DND-41 (cell line): ENCODE data around the gene TEX19.

Source experiments
- EZH2 ChIP-seq: IDR thresholded peaks from 3 replicates; pipeline ENCODE4 v1.6.1; 2012; ENCODE audit warnings: borderline replicate concordance, low read depth, mild to moderate bottlenecking, moderate library complexity, low read length, inconsistent platforms; ENCODE audit not compliant: severe bottlenecking
- TF ChIP-seq, protein P1 (sequence below): IDR thresholded peaks from 2 replicates; pipeline ENCODE4 v1.5.1; 2012; ENCODE audit warnings: borderline replicate concordance, low read length, moderate library complexity, mild to moderate bottlenecking; ENCODE audit not compliant: poor library complexity, severe bottlenecking; ENCODE audit errors: extremely low read depth

DNA sequence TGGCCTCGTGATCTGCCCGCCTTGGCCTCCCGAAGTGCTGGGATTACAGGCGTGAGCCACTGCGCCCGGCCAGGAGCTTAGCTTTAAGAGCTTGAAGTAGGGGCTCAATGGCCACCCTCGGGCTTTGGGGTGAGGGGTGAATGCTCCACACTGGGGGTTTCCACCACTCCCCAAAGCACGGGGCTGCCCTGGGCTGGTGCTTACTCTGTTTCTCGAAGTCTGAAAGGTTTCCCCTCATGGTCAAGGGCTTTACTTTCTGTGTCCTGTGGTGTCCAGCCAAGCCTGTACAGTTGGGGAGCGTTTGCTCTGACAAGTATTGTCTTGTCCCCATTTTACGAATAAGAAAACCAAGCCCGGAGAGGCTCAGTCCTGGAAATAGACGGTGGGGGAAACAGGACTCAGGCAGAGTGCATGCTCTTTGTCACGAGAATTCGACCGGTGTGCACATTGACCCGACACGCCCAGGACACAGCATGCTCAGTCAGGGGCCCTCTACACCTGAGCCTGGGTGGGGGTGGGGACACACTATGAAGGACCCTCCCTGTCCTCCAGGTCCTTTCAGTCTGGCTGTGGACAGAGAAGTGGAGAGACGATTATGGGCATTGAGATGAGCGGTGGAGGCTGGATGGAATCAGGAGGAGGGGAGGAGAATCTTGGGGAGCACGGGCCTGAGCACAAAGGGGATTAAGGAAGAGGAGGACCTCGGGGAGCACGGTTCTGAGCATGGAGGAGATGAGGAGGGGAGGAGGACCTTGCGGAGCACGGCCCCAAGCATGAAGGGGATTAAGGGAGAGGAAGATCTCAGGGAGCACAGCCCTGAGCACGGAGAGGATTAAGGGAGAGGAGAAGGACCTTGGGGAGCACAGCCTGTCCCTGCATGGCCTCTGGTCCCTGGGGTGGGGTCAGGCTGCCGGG, 49.1 kb upstream of the TEX19 start:
- TF ChIP-seq, protein P1, sequence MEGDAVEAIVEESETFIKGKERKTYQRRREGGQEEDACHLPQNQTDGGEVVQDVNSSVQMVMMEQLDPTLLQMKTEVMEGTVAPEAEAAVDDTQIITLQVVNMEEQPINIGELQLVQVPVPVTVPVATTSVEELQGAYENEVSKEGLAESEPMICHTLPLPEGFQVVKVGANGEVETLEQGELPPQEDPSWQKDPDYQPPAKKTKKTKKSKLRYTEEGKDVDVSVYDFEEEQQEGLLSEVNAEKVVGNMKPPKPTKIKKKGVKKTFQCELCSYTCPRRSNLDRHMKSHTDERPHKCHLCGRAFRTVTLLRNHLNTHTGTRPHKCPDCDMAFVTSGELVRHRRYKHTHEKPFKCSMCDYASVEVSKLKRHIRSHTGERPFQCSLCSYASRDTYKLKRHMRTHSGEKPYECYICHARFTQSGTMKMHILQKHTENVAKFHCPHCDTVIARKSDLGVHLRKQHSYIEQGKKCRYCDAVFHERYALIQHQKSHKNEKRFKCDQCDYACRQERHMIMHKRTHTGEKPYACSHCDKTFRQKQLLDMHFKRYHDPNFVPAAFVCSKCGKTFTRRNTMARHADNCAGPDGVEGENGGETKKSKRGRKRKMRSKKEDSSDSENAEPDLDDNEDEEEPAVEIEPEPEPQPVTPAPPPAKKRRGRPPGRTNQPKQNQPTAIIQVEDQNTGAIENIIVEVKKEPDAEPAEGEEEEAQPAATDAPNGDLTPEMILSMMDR = no peak
- no peak for TF ChIP-seq EZH2
